Right cardiac atrium (tissue), 5 donors: ENCODE data around the gene IFT20. TPM values are rescaled to one million over a fixed set of nuclear protein-coding genes. Genes with fewer than 3 reads are reported as not detected.
"Not testable (repeated sequence)": the region's sequence is repeated elsewhere in the genome, so short reads cannot be mapped to it uniquely, and the experiment has no call there.

ENCODE experiments used
- ATAC-seq, 2 donors: fragments of 200-7000 bp; cut with Tn5 transposase; one replicate each; pipeline versions ENCODE4 v1.8.0 to v1.9.1; 2020; ENCODE audit warnings: moderate library complexity in 2 of 2, mild to moderate bottlenecking in 1 of 2
- DNase-seq, 3 donors: peaks; one replicate each; pipeline ENCODE4 v3.0.0-alpha.2; 2020
- H3K27ac ChIP-seq: one replicate; pipeline ENCODE4 v1.5.1; 2013; ENCODE audit warnings: mild to moderate bottlenecking, low read length, control low read depth, moderate library complexity
- H3K27me3 ChIP-seq: one replicate; pipeline ENCODE4 v1.6.1; 2013; ENCODE audit not compliant: control insufficient read depth, insufficient read depth
- H3K4me1 ChIP-seq: one replicate; pipeline ENCODE4 v1.6.1; 2013; ENCODE audit warnings: low read length; ENCODE audit not compliant: control insufficient read depth, insufficient read depth
- H3K4me3 ChIP-seq: one replicate; pipeline ENCODE4 v1.5.1; 2013; ENCODE audit warnings: low read length, control low read depth
- H3K9me3 ChIP-seq: one replicate; pipeline ENCODE4 v1.6.1; 2013; ENCODE audit warnings: low read length; ENCODE audit not compliant: control insufficient read depth
- WGBS: extraction: QIAGEN DNeasy Blood & Tissue Kit; methylation state at CpG from one replicate; pipeline ENCODE4 v1.1.7; 2013; 5-methylcytosine and 5-hydroxymethylcytosine counted together
- intact Hi-C, 4 donors: fragments of 100-400 bp; cut with DNase I; formaldehyde crosslinking; loops; one replicate each; pipeline versions ENCODE4 v1.11.0 to v1.14.0; 2022 to 2023
- polyA plus RNA-seq: library from polyadenylated mRNA; stranded (reverse); fragments of 200-250 nt; gene quantifications from one replicate; pipeline ENCODE4 v1.2.3, GENCODE V29; 2013
- total RNA-seq, 4 donors: library from RNA; stranded (reverse); fragmentation: NEBNext Ultra II Directional; extraction: Animal tissue kit (Norgen Biotek cat#: 25700); gene quantifications; one replicate each; pipeline ENCODE4 v1.2.1, GENCODE V29; 2021
- donor health status: healthy with polysubstance abuse.
- donor health status: DM: no; HTN: yes; CAD: no.
- donor health status: DM: no; HTN: no; CAD: no.
- donor health status: DM: no; HTN: yes; CAD: no; lungs with severe emphysema.
- donor health status: DM: yes; HTN: yes; CAD: no.

IFT20 gene
- total and polyA plus RNA-seq, 5 donors: 20.6 to 27.0 (median 22.0) TPM

GRCh38 chr17:28343491-28343932 is 8.2 kb upstream of the IFT20 start:
- Histone ChIP-seq H3K4me1 (peaks cover 2% of the 10 kb centered on the region), H3K27me3 (no peaks in the 10 kb centered on the region), H3K9me3 (no peaks in the 10 kb centered on the region), H3K4me3 (no peak overlapping the region), H3K27ac (no peak overlapping the region)
- DNase-seq (no peak), ATAC-seq (no peak)
- intact Hi-C loops: no loop called here
- 83% methylated on average over 10 of the region's 10 CpGs for WGBS

- peaks cover 2% of the 10 kb centered on the region for H3K4me1 ChIP-seq
- intact Hi-C loops: no loop called here
Observed at GRCh38 chr17:28342313-28342712, 7.0 kb upstream of the IFT20 start.

GRCh38 chr17:28341516-28341915 is 6.2 kb upstream of the IFT20 start:
- H3K27me3 ChIP-seq: no peaks in the 10 kb centered on the region
- no peaks in the 10 kb centered on the region for H3K9me3 ChIP-seq
- DNase-seq (no peak), ATAC-seq (no peak)
- H3K4me3 ChIP-seq: no peak overlapping the region
- intact Hi-C loops: no loop called here
- peaks cover 5% of the 10 kb centered on the region for H3K4me1 ChIP-seq
- no peak overlapping the region for H3K27ac ChIP-seq
- WGBS: 89% methylated on average over 11 of the region's 11 CpGs

More at GRCh38 chr17:28342313-28342712, 7.0 kb upstream of the IFT20 start:
- no peak overlapping the region for H3K27ac ChIP-seq
- no peaks in the 10 kb centered on the region for H3K27me3 ChIP-seq
- no peaks in the 10 kb centered on the region for H3K9me3 ChIP-seq
- 87% methylated on average over 14 of the region's 14 CpGs for WGBS
- ATAC-seq: no peak
- DNase-seq: no peak
- no peak overlapping the region for H3K4me3 ChIP-seq

GRCh38 chr17:28340374-28340773 is 5.1 kb upstream of the IFT20 start:
- H3K4me3 ChIP-seq: no peak overlapping the region
- intact Hi-C loops: no loop called here
- H3K27ac ChIP-seq: no peak overlapping the region
- H3K4me1 ChIP-seq: peaks cover 5% of the 10 kb centered on the region
- no peaks in the 10 kb centered on the region for H3K27me3 ChIP-seq
- WGBS: 89% methylated on average over 6 of the region's 6 CpGs
- ATAC-seq: no peak
- no peaks in the 10 kb centered on the region for H3K9me3 ChIP-seq
- DNase-seq: no peak

GRCh38 chr17:28339431-28339830 is 4.2 kb upstream of the IFT20 start:
- Histone ChIP-seq H3K4me1 (peaks cover 7% of the 10 kb centered on the region), H3K27ac (no peak overlapping the region), H3K4me3 (no peak overlapping the region), H3K27me3 (no peaks in the 10 kb centered on the region), H3K9me3 (no peaks in the 10 kb centered on the region)
- no peak for DNase-seq
- no peak for ATAC-seq
- 88% methylated on average over 15 of the region's 15 CpGs for WGBS
- intact Hi-C loops: no loop called here

GRCh38 chr17:28338769-28339212 is 3.5 kb upstream of the IFT20 start:
- intact Hi-C loops, H3K9me3 ChIP-seq, H3K27me3 ChIP-seq, DNase-seq, ATAC-seq, H3K4me3 ChIP-seq: not testable (repeated sequence)
- Histone ChIP-seq H3K4me1 (peaks cover 11% of the 10 kb centered on the region), H3K27ac (peak overlapping the region; percentile 81)
- WGBS: 78% methylated on average over 8 of the region's 8 CpGs

- no peaks in the 10 kb centered on the region for H3K9me3 ChIP-seq
- 55% methylated on average over 5 of the region's 5 CpGs for WGBS
- intact Hi-C loops: no loop called here
- H3K4me1 ChIP-seq: peaks cover 11% of the 10 kb centered on the region
- H3K4me3 ChIP-seq: peak overlapping the region; percentile 8
- ATAC-seq: peak in 1 of 2 donors; percentile 5
- H3K27me3 ChIP-seq: no peaks in the 10 kb centered on the region
- peak in 1 of 3 donors; percentile 64 for DNase-seq
- H3K27ac ChIP-seq: peak overlapping the region; percentile 81
Observed at GRCh38 chr17:28338056-28338768, 2.9 kb upstream of the IFT20 start.

- Histone ChIP-seq H3K27ac (peak overlapping the region; percentile 98), H3K27me3 (no peaks in the 10 kb centered on the region), H3K4me3 (peak overlapping the region; percentile 95), H3K9me3 (no peaks in the 10 kb centered on the region), H3K4me1 (peaks cover 11% of the 10 kb centered on the region)
- ATAC-seq (peak; percentile 22 to 73), DNase-seq (peak; percentile 79 to 87 (median 81))
- 5% methylated on average over 29 of the region's 29 CpGs for WGBS
- intact Hi-C loops: no loop called here
Observed at GRCh38 chr17:28335959-28336871, 943 bp upstream of the IFT20 start.

- 7% methylated on average over 18 of the region's 18 CpGs for WGBS
- H3K9me3 ChIP-seq: no peaks in the 10 kb centered on the region
- DNase-seq (no peak), ATAC-seq (no peak)
- peak overlapping the region; percentile 50 for H3K27ac ChIP-seq
- H3K4me3 ChIP-seq: peak overlapping the region; percentile 63
- H3K4me1 ChIP-seq: peaks cover 11% of the 10 kb centered on the region
- intact Hi-C loops: no loop called here
- no peaks in the 10 kb centered on the region for H3K27me3 ChIP-seq
Observed at GRCh38 chr17:28334666-28335200, 539 bp downstream of the IFT20 start.

- DNase-seq: no peak
- H3K27ac ChIP-seq: no peak overlapping the region
- intact Hi-C loops: no loop called here
- WGBS: 44% methylated on average over 6 of the region's 6 CpGs
- H3K27me3 ChIP-seq: no peaks in the 10 kb centered on the region
- H3K4me3 ChIP-seq: peak overlapping the region; percentile 63
- H3K9me3 ChIP-seq: no peaks in the 10 kb centered on the region
- peaks cover 11% of the 10 kb centered on the region for H3K4me1 ChIP-seq
- no peak for ATAC-seq
Observed at GRCh38 chr17:28334171-28334570, 1.1 kb downstream of the IFT20 start.
